GM12892 (cell line): ENCODE measurements around the gene ZBTB20.

Experiments used
- POLR2A ChIP-seq: IDR thresholded peaks from 2 replicates; pipeline ENCODE4 v1.6.1; 2011; ENCODE audit warnings: low read depth, low read length, control low read depth
- POLR2AphosphoS5 ChIP-seq: IDR thresholded peaks from 2 replicates; pipeline ENCODE4 v1.6.1; 2011; ENCODE audit warnings: low read depth, low read length, control low read depth

- TF ChIP-seq POLR2A (no peak), POLR2AphosphoS5 (no peak)
These were observed 47.7 kb downstream of the ZBTB20 start for GRCh38 chr3:115099134-115099985.
